NOMO-1 treated with dmso at 0.1 percent for 144 hours (cell line): Measurements from ENCODE around the gene TBC1D1.
"Not testable (repeated sequence)": the region's sequence is repeated elsewhere in the genome, so short reads cannot be mapped to it uniquely, and the experiment has no call there.

Experiments
- DNase-seq: peaks from one replicate; lab custom pipeline; 2025; ENCODE audit not compliant: unreplicated experiment; lab: John Stamatoyannopoulos, UW

The TBC1D1 gene

DNA sequence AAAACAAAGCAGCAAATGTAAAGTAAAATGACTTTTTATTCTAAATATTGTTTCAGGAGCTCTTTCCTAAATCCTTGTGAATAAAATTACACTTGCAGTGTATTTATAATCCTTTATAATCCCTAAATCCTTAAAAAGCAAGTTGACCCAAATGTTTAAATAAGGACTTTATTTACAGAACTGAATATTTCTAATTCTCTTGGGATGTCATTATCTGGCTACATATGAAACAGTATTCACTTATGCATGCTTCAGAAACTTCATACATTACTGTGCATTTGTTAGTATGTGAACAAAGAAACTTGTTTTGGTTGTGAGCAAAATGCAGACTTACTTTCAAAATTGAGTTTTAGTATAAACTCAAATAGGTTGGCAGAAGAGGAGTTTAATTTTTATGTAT, 118.5 kb downstream of the TBC1D1 start:
- no peak for DNase-seq

DNA sequence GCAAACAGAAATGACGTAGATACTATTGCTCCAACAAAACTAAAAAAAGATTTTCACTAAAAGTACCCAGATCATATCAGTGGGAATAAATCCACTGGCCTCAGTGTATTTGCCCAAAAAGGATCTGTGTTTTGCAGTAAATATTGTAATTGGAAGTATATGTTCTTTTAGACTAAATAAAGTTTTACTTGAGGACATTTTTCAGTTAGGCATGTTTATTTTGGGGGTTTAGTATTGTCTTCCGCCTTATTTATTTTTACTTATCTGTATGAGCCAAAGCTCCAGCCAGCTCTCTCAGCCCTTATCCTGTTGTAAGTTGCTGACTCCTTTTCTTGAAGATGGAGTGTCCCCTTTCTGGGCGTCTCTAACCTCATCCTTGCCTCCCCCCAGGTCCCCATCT, 119.1 kb downstream of the TBC1D1 start:
- DNase-seq, result no peak

DNA sequence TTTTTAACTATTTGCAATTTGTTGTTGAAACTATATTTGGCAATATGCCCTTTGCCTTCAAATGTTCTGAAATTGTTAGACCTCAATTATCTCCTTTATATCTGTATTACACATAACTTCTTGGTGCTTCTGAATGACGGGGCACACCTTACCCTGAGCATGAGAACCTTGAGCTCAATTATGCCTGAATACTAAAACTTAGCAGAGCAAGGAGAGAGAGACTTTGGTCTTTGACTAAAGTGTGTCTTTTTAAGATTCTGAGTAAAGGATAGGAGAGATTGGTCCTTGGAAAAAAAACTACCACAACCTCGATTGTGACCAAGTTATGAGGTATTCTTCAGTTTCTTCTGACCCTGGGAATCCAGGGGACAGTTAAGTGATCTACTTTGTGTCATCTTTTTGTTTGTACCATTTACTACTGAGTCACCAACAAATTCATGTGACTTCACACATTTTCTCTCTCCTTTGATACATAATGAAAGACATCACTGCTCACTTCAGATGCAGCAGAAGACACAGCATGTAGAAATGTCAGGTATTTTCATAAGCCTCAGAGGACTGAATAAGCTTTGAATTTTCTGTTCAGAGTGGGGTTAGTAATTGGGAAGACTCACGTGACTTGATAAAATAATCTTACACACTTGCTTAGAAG, 120.8 kb downstream of the TBC1D1 start:
- no peak for DNase-seq

DNA sequence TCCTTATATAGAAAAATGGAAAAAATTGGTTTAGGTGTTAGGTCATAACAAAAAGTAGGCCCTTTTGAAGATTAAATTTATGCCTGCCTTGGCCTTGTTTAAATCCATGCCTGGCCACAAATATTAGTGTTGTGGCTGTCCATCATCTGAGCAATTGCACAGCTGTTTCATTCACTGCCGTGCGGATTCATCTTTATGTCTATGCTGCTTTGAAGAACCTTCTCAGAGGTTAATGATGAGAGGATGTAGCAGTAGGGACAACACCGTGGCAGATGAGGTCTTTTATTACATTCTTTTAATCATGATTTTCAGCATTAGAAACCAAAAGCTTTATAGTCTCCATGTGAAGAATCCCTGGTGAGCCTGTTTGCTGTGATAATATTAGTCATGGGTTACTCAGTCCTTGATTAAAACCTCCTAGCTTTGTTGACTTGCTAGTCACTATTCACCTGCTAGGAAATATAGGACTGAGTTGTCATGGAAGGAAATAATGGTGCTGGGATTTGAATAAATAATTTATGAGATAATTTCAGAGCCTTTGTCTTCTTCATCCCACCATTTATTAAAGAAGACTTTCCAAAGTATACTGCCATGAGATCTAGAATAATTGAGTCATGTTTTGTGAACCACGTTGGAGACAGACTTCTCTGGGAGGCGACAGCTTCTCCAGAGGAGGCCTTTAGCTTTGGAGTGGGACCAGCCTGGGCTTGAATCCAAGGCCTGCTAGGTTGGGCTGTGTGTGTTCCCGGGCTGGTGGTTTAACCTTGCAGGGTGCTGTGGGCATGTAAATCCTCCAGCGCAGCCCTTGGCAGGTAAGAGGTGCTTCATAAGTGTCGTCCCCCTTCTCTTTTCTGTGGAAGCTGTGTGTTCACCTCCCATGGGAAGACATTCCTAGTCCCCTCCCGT, 122.8 kb downstream of the TBC1D1 start:
- DNase-seq, result no peak

DNA sequence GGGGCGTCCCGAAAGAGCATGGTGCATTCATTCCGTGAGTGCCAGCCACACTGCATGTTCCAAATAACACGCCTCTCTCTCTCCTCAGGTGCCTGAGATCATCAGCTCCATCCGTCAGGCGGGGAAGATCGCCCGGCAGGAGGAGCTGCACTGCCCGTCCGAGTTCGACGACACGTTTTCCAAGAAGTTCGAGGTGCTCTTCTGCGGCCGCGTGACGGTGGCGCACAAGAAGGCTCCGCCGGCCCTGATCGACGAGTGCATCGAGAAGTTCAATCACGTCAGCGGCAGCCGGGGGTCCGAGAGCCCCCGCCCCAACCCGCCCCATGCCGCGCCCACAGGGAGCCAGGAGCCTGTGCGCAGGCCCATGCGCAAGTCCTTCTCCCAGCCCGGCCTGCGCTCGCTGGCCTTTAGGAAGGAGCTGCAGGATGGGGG, 123.6 kb downstream of the TBC1D1 start:
- no peak for DNase-seq

DNA sequence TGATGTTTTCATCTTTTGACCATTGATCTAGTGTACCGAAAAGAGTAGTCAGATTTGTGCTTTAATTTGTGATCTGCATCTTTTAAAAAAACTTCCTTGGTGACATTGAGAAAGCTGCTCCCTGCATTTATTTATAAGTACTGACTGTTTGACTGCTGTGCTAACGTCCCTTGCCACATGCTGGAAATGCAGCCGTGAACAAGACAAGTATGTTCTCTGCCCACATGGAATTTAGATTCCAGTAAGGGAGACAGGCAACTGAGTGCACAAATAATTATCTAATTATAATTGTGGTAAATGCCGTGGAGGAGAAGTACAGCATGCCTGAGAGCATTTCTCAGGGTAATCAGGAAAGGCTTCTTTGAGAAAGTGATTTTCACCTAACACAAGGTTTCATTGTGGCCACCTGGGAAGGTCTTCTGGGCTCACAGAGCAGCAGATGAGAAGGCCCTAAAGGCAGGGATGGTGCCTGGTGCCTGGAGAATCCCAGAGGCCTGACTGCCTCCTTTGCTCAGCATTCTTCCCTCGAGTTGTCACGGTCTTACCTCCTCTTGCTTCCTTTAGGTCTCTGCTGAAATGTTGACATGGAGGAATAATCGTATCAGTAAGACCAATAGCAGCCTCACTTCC, 125.1 kb downstream of the TBC1D1 start:
- no peak for DNase-seq

DNA sequence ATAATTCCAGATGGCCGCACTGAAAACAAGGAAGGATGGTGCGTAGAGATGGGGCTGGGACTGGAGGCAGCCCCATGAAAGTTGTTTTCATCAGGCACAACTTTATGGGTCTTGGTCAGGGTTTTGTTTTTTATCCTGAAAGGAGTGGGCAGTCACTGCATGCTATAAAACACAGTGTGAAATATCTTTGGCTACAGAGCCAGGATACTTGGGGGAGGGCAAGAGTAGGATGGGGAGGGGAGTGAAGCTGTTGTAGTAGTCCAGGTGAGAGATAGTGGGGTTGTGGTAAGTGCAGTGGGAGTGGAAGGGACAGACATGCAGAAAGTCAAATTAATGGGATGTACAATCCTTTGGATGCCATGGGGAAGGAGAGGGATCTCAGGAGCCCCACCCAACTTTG, 125.8 kb downstream of the TBC1D1 start:
- no peak for DNase-seq

DNA sequence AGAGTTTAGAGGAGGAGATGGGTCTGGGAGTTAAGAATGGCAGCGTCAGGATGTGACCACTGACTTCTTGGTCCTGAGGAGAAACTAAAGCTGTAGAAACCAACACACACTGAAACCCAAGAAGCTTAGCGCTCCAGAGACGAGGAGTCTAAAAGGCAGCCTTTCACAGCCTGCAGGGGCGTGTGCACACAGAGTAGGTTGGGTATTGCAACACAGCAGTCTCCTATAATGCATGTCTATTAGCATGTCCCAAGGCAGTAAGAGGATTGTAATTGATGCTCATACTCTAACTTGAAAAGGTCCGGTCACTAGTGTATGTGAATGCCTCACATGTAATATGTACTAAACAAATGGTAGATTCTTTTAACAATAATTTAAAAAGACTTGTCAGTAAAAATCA, 126.7 kb downstream of the TBC1D1 start:
- DNase-seq, result no peak

DNA sequence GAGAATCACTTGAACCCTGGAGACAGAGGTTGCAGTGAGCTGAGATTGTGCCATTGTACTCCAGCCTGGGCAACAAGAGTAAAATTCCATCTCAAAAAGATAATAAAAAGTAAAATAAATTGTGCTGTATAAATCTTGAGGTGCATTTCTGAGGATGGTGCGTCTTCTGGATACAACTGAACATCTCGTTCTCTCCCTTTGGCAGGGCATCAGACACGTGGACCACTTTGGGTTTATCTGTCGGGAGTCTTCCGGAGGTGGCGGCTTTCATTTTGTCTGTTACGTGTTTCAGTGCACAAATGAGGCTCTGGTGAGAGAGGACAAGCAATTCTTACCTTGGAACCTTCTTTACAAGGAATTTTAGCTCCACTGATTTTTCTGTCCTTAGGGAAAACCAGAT, 129.5 kb downstream of the TBC1D1 start:
- DNase-seq, result no peak

DNA sequence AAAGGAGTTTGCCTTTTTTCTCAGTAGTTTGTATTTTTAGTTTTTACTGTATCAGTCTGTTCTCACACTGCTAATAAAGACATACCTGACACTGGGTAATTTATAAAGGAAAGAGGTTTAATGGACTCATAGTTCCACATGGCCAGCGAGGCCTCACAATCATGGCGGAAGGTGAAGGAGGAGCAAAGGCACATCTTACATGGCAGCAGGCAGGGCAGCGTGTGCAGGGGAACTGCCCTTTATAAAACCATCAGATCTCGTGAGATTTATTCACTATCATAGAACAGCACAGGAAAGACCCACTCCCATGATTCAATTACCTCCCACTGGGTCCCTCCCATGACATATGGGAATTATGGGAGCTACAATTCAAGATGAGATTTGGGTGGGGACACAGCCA, 130.1 kb downstream of the TBC1D1 start:
- DNase-seq, result not testable (repeated sequence)

DNA sequence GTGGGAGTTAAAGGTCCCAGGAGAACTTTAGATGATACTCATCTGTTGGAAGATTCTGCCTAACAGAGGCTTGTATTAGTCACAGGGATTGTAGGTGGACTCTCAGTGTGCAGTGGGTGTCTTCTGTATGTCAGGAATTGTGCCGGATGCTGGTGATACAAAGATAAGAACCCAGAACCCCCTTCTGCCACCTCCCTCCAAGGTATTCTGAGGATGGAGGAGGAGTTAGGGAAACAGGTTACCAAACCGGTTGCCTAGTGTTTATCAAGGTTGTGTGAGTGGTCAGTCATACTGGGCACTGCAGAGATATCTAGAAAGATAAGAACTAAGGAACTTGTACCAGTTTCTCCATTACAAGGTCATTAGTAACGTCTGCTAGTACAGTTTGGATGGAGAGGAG, 130.9 kb downstream of the TBC1D1 start:
- DNase-seq, result no peak

DNA sequence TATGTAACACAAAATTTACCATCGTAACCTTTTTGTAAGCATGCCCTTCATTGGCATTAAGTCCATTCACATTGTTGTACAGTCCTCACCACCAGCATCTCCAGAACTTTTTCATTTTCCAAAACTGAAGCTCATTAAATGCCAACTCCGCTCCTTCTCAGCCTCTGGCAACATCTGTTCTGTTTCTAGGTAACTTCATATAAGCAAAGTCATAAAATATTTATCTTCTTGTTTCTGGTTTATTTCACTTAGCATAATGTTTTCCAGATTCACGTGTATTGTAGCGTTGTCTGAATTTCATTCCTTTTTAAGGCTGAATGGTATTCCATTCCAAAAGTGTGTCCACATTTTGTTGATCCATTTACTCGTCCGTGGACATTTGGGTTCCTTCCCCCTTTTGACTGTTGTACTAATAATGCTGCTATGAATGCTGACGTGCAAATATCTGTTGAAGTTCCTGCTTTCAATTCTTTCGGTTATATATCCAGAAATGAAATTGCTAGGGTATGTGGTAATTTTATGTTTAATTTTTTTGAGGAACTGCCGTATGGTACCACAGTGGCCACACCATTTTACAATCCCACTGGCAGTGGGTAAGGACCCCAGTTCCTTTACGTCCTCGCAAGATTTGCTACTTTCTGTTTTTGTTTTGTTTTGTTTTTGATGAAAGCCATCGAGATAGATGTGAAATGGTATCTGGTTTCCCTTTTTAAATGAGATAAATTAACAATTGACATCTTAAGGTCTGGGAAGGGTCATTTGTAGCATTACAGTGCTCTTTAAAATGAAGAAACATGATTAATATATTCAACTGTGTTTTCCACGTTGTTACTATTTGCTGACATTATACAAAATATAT, 132.7 kb downstream of the TBC1D1 start:
- DNase-seq, result peak; percentile 43

DNA sequence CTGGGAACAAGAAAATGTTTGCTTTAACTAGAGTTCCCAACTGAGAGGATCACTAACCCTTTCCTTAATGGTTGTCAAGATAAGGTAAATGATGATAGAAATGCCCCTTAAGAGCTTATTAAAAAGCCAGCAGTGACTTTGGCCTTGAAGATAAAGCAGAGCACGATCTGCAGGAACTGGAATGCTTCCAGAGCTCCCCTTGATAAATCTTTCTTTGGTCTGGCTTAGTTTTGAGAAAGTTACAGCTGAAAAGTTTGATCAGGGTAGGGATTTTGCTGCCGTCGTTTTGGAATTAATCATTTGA, 133.3 kb downstream of the TBC1D1 start:
- DNase-seq, result no peak

DNA sequence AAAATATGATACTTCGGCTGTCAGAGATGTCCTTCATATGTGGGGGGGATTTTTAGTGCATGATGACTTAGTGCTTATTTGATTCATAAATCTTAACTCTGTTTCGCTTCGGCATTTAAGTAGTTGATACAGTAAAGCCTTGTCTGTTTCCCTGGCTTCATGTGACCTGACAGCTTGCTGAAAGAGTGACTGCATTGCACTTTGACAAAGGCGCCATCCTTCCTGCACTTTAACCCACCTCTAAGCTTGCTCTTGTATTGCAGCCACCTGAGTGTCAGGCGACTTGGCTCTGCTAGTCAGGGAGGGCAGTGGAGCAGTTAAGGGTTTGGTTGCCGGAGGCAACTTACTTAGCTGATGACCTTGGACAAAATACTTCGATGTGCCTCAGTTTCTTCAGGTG, 134.8 kb downstream of the TBC1D1 start:
- DNase-seq, result no peak

DNA sequence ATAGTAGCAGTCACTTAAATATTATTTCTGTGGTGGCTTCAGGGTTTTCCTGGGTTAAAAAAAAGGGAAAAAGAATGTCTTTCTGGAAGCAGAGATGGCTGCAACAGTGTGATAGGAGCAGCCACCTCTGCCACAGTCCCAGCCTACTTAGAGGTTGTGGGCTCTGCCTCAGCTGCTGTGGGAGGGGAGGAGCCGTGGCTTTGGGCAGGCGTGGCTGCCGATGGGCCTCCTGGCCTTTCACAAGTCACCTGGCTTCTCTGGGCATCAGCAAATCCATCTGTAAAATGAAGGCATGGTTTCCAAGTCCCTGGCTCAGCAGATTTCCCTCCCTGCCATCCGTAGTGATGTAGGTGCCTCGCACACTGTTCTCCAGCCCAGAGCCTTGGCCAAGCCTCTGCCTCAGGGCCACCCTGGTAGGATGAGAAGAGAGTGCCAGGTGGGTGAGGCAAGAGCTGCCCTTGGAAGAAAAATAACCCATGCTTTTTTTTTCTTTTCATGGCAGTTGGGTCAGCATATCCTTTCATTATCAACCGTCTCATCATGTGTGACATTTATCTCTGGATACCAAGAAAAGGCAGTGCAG, 135.4 kb downstream of the TBC1D1 start:
- no peak for DNase-seq

DNA sequence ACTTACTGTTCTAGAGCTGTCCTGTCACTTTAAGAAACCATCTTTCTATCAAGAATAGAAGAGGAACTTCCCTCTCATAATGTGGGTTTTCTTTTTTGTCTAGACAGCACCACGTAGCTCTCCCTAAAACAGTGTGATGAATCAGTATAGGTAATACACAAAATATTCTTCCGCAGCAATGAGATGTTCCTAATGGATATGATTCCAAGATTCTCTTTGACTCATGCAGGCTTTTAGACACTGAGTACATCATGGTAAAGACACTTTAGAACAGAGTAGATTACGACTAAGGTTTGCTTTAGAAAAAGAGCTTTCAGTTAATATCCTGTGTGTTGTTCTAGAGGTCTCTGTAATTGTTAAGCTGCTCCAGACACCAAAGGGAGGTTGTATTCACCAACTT, 139.1 kb downstream of the TBC1D1 start:
- DNase-seq, result peak; percentile 10

DNA sequence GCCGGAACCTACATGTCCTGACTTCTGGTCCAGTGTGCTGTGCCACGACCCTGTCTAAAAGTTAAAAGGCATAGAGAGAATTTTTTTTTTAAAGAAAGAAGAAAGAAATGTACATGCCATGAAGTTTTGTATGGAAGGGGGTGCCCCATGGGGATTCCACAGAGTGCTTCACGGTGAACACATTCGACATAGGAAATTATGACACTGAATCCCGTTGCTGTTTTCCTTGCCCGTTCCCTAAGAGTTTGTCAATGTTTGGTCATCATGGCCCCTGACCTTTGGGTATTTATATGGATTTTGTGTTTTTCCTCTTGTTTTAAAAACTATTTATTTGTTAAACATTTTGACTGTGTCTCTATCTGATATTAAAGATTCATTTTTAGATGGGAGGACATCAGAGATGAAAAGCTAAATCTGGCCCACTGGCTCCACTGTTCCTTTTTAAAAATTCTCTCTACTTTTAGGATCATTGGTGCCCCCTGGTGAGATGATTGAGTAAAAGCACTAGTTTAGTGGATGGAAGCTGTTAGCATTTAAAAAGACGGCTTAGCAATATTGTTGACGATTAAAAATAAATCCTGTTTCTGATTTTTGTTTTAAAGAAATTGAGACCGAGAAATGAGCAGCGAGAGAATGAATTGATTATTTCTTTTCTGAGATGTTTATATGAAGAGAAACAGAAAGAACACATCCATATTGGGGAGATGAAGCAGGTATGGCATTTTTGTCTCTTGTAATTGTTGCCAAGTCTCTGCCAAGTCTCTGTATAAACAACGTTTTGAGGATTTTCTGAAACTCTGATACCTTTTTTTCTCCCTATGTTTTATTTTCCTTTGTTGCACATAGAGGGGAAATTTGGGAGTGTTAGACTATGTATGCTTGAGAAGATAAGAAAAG, 144.3 kb downstream of the TBC1D1 start:
- DNase-seq, result peak; percentile 51

DNA sequence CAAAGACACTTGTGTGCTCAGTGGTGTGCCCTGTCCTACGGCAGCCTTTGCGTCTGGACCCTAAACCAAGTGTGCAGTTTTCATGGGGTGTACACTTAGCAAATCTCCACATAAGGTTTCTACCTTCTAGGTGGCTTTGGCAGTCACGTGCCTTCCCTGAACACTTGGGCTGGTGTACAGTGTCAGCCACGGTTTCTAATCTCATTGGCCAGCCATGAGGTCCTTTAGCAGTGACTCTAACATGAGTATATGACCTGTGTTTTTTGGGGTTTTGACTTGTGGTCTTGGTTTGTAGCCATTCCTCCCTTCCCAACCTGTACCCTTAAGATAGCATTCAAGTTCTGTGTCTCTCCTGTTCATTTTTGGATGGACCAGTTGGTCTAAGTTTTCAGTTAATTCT, 145.7 kb downstream of the TBC1D1 start:
- no peak for DNase-seq

DNA sequence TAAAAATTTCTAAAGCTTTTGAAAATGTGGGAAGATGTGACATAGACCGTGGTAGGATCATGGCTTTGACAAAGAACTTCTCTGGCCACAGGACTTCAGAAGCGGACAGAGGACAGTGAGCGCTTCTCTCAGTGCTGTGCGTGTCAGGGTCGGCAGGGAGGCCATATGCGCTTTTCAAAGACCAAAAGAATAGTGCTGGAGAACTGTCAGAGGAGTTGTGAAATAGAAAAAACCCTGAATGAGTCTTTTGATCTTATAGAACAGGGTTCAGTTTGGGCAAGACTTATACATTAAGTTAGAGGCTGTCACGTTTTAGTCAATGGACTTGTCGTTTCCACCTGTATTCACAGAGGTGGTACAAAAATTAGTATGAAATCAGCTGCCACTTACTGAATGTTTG, 146.7 kb downstream of the TBC1D1 start:
- no peak for DNase-seq

DNA sequence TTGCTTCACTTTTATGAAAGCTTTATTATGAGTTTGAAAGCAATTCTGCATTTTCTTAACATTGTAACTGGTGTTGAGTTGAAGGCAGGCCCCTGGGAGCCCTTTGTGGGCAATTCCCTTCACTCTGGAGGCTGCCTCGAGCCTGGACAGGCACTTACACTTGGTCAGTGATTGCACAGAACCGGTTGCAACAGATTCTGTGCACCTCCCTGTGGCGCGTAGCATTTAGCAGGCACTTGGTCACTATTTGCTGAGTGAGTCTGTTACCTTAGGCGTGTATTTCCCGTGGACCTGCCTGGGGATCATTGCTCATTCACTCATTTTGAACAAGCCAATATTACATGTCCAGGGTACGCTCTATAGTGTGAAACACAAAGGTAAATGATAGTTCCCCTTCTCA, 149.7 kb downstream of the TBC1D1 start:
- no peak for DNase-seq
